Upper lobe of left lung (tissue), 4 donors: ENCODE measurements around the gene SKOR1.

ENCODE experiments used
- CTCF ChIP-seq, 6 experiments: fragments of 450-650 bp in 4 of 6; fragments of 200-600 bp in 2 of 6; sonication (generic) in 2 of 6; IDR thresholded peaks; one replicate each; pipeline ENCODE4 v1.5.1; 2016 to 2019; ENCODE audit warnings: antibody characterized with exemption in 6 of 6
- EP300 ChIP-seq, 4 donors: sonication (generic); formaldehyde crosslinking; IDR thresholded peaks; one replicate each; pipeline ENCODE4 v1.5.1; 2017; ENCODE audit warnings: antibody characterized with exemption in 4 of 4, control low read depth in 2 of 4
- POLR2A ChIP-seq, 4 donors: fragments of 450-650 bp; IDR thresholded peaks; one replicate each; pipeline ENCODE4 v1.5.1; 2016 to 2017; ENCODE audit warnings: antibody characterized with exemption in 4 of 4, mild to moderate bottlenecking in 2 of 4
- POLR2AphosphoS5 ChIP-seq, 2 donors: sonication (generic); formaldehyde crosslinking; IDR thresholded peaks; one replicate each; pipeline ENCODE4 v1.5.1; 2017; ENCODE audit warnings: antibody characterized with exemption in 2 of 2

GRCh38 chr15:67807141-67807540 lies 18.2 kb upstream of the SKOR1 start:
- TF ChIP-seq CTCF (IDR thresholded peaks at IDR 0.05) (no peak), POLR2AphosphoS5 (IDR thresholded peaks at IDR 0.05) (no peak), POLR2A (IDR thresholded peaks at IDR 0.05) (no peak), EP300 (IDR thresholded peaks at IDR 0.05) (no peak)
